ENCODE data around the gene TPM4. TPM values are rescaled to one million over a fixed set of nuclear protein-coding genes. Genes with fewer than 3 reads are reported as not detected.

The TPM4 gene
- total and polyA plus RNA-seq, 2 donors (not counting 1 experiment from before 2014, with no cell fraction given), result 65.4 to 127 TPM

DNA sequence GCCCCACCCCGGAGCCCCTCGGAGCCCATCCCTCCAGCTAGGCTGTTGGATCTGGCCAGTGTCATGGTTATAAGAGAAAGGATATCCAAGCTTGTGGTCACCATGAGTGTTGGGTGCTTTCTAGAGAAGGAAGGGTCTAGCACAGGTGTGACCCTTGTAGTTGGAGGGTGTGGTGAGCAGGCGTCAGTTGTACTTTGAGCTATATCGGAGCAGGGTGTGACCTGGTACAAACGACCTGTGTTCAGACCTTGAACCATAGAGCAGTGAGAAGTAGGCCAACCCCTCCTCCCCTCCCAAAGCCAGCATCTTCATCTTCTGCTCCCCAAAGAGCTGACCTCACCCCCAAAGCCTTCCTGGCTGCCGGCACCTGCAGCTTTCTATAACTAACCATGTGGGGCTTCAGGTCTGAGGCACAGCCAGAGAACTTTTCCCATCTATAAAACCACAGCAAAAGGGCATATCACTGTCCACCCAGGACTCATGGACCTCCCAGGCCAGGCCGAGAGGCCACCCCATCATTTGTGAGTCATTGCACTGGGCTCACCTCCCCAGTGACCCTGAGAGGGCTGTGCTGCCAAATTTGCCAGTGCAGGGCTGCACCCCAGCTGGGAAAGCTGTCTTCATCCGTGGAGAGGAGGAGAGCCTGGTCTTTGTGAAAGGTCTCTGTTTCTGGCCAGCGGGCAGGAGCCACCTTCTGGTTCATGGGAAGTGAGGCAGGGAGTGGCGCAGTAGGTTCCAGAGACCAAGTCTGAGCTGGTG is 49.6 kb downstream of the TPM4 start:
- H3K4me3 ChIP-seq (ENCODE audit: control extremely low read depth in 1 of 5, extremely low read depth in 1 of 5, insufficient read depth in 1 of 5, low read depth in 2 of 5, low read length in 4 of 5), result no peak overlapping the region
- H4K20me1 ChIP-seq (ENCODE audit: control insufficient read depth, insufficient read depth, low read length, poor library complexity, severe bottlenecking), result peaks cover 61% of the 10 kb centered on the region
- H3K27ac ChIP-seq (ENCODE audit: low read length in 2 of 2), result no peak overlapping the region
- no peak for ATAC-seq (ENCODE audit: low read depth)
- no peaks in the 10 kb centered on the region for H3K27me3 Mint-ChIP-seq
- no peak for DNase-seq
- H3K9me3 Mint-ChIP-seq (ENCODE audit: insufficient read depth), result no peaks in the 10 kb centered on the region
- intact Hi-C loops (cut with micrococcal nuclease), result no loop called here
- H2AFZ ChIP-seq (ENCODE audit: insufficient read depth, low read depth, low read length, poor library complexity, severe bottlenecking), result no peak overlapping the region
- CTCF ChIA-PET, result interaction anchor here (0.6 to 1.5 kb wide), 2 partner anchors 15 to 48 kb away, joined by 3 read pairs; no protein-coding TSS in a partner anchor
- H3K79me2 ChIP-seq (ENCODE audit: control insufficient read depth, insufficient read depth, low read length), result peaks cover 81% of the 10 kb centered on the region
- peaks cover 0 to 100% of the 10 kb centered on the region in 2 experiments for H3K36me3 ChIP-seq (replicated peaks in 1 of 2; ENCODE audit: control extremely low read depth in 1 of 2, control insufficient read depth in 1 of 2, extremely low read depth in 1 of 2, insufficient read depth in 2 of 2, low read length in 1 of 2)
- TF ChIP-seq, protein P1, sequence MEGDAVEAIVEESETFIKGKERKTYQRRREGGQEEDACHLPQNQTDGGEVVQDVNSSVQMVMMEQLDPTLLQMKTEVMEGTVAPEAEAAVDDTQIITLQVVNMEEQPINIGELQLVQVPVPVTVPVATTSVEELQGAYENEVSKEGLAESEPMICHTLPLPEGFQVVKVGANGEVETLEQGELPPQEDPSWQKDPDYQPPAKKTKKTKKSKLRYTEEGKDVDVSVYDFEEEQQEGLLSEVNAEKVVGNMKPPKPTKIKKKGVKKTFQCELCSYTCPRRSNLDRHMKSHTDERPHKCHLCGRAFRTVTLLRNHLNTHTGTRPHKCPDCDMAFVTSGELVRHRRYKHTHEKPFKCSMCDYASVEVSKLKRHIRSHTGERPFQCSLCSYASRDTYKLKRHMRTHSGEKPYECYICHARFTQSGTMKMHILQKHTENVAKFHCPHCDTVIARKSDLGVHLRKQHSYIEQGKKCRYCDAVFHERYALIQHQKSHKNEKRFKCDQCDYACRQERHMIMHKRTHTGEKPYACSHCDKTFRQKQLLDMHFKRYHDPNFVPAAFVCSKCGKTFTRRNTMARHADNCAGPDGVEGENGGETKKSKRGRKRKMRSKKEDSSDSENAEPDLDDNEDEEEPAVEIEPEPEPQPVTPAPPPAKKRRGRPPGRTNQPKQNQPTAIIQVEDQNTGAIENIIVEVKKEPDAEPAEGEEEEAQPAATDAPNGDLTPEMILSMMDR (IDR thresholded peaks at IDR 0.05), result no peak
- no peak for TF ChIP-seq EZH2 (IDR thresholded peaks at IDR 0.05; ENCODE audit: borderline replicate concordance, insufficient read depth, low read depth, low read length, poor library complexity, severe bottlenecking)
- no peak overlapping the region for H3K9ac ChIP-seq (ENCODE audit: low read length)
- no peak overlapping the region for H3K4me2 ChIP-seq (replicated peaks; ENCODE audit: low read depth, low read length, poor library complexity, severe bottlenecking)
- WGBS (ENCODE audit: insufficient coverage), result 90% methylated on average over 10 of the region's 10 CpGs
- peaks cover 3 to 6% of the 10 kb centered on the region in 2 donors for H3K4me1 ChIP-seq (ENCODE audit: control insufficient read depth in 2 of 2, insufficient read depth in 2 of 2, low read length in 2 of 2)
- H3K27ac Mint-ChIP-seq, result no peak overlapping the region
- POLR2A ChIA-PET, result interaction anchor here (0.7 kb wide), 2 partner anchors 15 to 111 kb away, joined by 3 to 4 read pairs; no protein-coding TSS in a partner anchor
- peaks cover 11% of the 10 kb centered on the region for H3K4me1 Mint-ChIP-seq
- no peaks in the 10 kb centered on the region for H3K9me3 ChIP-seq (ENCODE audit: control extremely low read depth in 1 of 3, control insufficient read depth in 2 of 3, insufficient read depth in 1 of 3, low read length in 2 of 3)
- no peaks in the 10 kb centered on the region for H3K27me3 ChIP-seq (replicated peaks in 1 of 4; ENCODE audit: control extremely low read depth in 1 of 4, control insufficient read depth in 3 of 4, insufficient read depth in 4 of 4, low read length in 3 of 4)
- H3K4me3 Mint-ChIP-seq, result no peak overlapping the region

DNA sequence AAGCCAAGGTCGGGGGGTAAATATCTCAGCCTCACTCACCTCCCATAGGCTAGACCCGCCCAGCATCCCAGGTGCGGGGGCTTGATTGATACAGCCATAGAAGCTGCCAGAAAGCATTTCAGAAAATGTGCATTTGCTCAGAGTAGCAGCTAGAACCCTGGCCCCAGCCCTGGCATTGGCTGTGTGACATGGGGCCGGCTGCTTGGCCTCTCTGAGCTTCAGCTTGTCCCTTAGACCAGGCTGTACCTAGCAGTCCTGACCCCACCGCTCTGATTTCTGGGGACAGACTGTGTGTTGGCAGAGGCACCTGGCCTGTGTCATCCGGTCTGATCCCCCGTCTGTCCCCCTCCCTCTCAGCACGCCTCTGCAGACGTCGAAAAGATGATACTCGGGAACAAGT is 50.8 kb downstream of the TPM4 start:
- peaks cover 56% of the 10 kb centered on the region for H4K20me1 ChIP-seq (ENCODE audit: control insufficient read depth, insufficient read depth, low read length, poor library complexity, severe bottlenecking)
- peaks cover 80% of the 10 kb centered on the region for H3K79me2 ChIP-seq (ENCODE audit: control insufficient read depth, insufficient read depth, low read length)
- no peak overlapping the region for H3K4me3 Mint-ChIP-seq
- no peak overlapping the region for H3K4me3 ChIP-seq (ENCODE audit: control extremely low read depth in 1 of 5, extremely low read depth in 1 of 5, insufficient read depth in 1 of 5, low read depth in 2 of 5, low read length in 4 of 5)
- H2AFZ ChIP-seq (ENCODE audit: insufficient read depth, low read depth, low read length, poor library complexity, severe bottlenecking), result no peak overlapping the region
- no peaks in the 10 kb centered on the region for H3K4me1 ChIP-seq (ENCODE audit: control insufficient read depth in 2 of 2, insufficient read depth in 2 of 2, low read length in 2 of 2)
- H3K27me3 Mint-ChIP-seq, result no peaks in the 10 kb centered on the region
- H3K4me1 Mint-ChIP-seq, result peaks cover 3% of the 10 kb centered on the region
- H3K9me3 Mint-ChIP-seq (ENCODE audit: insufficient read depth), result peaks cover 5% of the 10 kb centered on the region
- H3K27ac ChIP-seq (ENCODE audit: low read length in 2 of 2), result no peak overlapping the region
- no peak overlapping the region for H3K9ac ChIP-seq (ENCODE audit: low read length)
- no peak overlapping the region for H3K4me2 ChIP-seq (replicated peaks; ENCODE audit: low read depth, low read length, poor library complexity, severe bottlenecking)
- no peaks in the 10 kb centered on the region for H3K27me3 ChIP-seq (replicated peaks in 1 of 4; ENCODE audit: control extremely low read depth in 1 of 4, control insufficient read depth in 3 of 4, insufficient read depth in 4 of 4, low read length in 3 of 4)
- peaks cover 0 to 98% of the 10 kb centered on the region in 2 experiments for H3K36me3 ChIP-seq (replicated peaks in 1 of 2; ENCODE audit: control extremely low read depth in 1 of 2, control insufficient read depth in 1 of 2, extremely low read depth in 1 of 2, insufficient read depth in 2 of 2, low read length in 1 of 2)
- no peak for TF ChIP-seq EZH2 (IDR thresholded peaks at IDR 0.05; ENCODE audit: borderline replicate concordance, insufficient read depth, low read depth, low read length, poor library complexity, severe bottlenecking)
- TF ChIP-seq, protein P1 (IDR thresholded peaks at IDR 0.05), result no peak
- peak overlapping the region; percentile 10 for H3K27ac Mint-ChIP-seq
- ChIA-PET POLR2A (interaction anchor here (0.7 kb wide), 2 partner anchors 14 to 110 kb away, joined by 3 to 4 read pairs; no protein-coding TSS in a partner anchor), CTCF (interaction anchor here (1.5 kb wide), 1 partner anchor 14 kb away, joined by 3 read pairs; no protein-coding TSS in a partner anchor)
- intact Hi-C loops (cut with micrococcal nuclease), result no loop called here
- 98% methylated on average over 8 of the region's 11 CpGs for WGBS (ENCODE audit: insufficient coverage)
- H3K9me3 ChIP-seq (ENCODE audit: control extremely low read depth in 1 of 3, control insufficient read depth in 2 of 3, insufficient read depth in 1 of 3, low read length in 2 of 3), result no peaks in the 10 kb centered on the region
- DNase-seq, result no peak
- ATAC-seq (ENCODE audit: low read depth), result no peak
